Fibroblast of skin of back (primary cell): ENCODE results near the gene USP9X.
"Not testable (repeated sequence)": the region's sequence is repeated elsewhere in the genome, so short reads cannot be mapped to it uniquely, and the experiment has no call there.

Experiments
- DNase-seq: peaks from one replicate; pipeline ENCODE4 v3.0.0-alpha.2; 2013

The USP9X gene

DNA sequence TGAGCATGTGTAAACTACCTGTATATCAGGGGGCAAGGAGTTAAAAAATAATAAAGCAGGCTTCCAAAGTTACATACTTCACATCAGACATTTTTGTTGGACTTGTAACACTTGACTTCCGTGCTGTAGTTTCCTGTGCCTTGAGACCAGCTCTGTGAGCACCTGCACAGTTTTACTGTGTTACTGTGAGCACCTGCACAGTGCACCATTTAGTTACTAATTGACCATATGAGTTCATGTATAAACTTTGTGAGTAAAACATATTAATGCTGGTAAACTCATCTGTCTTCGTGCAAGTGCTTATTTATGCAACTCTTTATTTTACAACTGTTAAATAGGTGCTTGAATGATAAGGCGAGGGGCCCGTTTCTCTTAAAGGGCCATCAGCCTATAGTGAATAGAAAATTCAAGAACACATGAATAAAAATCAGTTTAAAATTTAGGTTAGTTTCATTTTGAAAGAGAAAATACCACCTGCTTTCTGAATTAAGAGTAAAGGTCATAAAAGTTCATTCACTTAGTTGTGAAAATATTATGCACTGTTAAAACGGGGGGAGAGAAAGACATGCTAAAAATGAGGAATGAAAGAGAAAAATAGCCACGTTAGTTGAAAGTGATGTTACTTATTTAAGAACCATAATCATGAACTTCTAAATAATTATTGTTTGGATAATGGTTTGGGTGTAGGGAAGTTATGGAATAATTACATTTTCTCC lies 42.4 kb downstream of the USP9X start:
- no peak for DNase-seq

GRCh38 chrX:41128955-41129354 lies 43.7 kb downstream of the USP9X start:
- no peak for DNase-seq

DNA sequence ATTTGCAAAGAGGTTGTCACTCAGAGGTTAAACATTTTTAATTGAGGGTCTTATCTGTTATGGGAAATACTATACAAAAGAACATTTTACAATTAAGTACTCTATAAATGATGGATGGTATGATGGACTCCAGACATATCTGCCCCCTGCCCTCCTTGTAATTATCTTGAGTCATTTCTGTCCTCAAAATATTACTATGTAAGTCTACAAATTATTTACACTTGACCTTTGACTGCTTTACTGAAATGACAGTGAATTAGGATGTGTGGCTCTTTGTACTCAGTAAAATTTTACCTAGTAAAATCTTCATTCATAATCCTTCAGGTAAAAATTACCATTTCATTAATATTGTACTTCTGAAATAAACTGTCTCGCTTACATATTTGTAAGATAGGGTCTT lies 46.5 kb downstream of the USP9X start:
- DNase-seq, result no peak

GRCh38 chrX:41133551-41133950 lies 48.3 kb downstream of the USP9X start:
- DNase-seq, result no peak

- peak; percentile 2 for DNase-seq
These were observed 52.3 kb downstream of the USP9X start for GRCh38 chrX:41137589-41137988.

DNA sequence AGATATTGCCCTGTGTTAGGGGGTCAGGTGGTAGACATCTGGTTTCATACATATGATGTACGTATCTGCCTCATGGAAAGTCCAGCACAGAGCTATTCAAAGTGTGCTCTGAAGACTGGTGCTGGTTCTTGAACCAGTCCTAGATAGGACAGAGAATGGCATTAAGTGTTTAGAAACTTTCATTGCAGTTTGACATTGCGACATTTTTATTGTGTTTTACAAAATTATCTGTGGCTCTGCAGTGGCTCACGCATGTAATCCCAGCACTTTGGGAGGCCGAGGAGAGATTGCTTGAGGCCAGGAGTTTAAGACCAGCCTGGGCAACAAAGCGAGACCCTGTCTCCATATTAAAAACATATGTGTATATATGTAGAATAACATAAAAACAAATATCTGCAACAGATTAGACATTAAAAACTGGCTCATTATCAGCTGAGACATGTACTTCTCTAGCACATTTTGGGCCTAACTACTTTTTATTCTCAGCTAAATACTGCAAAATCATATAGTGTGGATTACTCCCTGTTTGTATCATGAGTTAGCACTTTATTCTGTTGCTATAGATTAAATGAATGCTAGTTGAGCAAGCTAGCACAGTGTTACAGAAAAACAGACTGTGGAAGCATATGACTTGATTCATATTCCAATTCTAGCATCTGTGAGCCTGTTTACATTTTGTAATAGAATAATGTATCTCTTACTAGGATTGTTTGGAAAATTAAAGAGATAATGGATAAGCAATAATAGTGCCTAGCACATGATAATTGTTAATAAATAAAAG lies 57.1 kb downstream of the USP9X start:
- no peak for DNase-seq

GRCh38 chrX:41144873-41145272 lies 59.6 kb downstream of the USP9X start:
- DNase-seq, result no peak

- DNase-seq, result peak; percentile 77
These were observed 60.8 kb downstream of the USP9X start for GRCh38 chrX:41145920-41146608.

GRCh38 chrX:41148553-41148952 lies 63.3 kb downstream of the USP9X start:
- peak; percentile 70 for DNase-seq

DNA sequence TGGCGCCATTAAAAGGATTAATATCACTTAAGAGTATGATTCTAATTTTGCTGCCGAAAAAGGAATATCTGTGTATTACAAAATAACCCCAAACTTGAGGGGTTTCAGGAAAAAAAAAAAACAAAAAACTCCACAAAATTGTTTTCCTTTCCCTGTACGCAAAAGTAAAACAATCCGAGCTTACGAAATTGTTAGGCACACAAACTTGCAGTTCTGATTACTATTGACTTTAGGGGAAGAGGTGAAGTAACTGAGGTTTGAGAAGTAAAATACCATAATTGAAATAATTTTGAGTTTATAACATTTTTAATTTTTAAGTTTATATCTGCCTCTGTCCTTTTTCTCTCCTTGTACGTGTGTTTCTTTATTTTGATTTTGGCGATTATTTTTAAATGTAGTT lies 64.8 kb downstream of the USP9X start:
- DNase-seq, result no peak

GRCh38 chrX:41151726-41152125 lies 66.5 kb downstream of the USP9X start:
- DNase-seq, result not testable (repeated sequence)

DNA sequence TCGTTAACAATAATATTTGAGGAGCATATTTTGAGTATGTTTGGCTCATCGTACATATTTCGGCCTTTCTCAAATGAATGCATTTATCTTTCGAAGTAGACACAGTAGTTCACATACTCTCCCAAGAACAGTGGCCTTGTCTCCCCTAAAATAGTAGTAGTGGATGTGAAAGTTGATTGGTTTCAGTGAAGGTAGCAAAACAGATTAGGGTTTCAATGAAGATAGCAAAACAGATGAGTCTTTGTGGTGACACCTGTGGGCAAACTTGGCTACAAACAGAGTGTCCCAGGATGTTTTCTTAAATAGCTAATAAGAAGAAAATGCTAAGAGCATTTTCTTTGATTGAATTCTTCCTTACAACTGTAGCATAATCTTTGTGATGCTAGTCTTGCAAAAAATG lies 67.0 kb downstream of the USP9X start:
- no peak for DNase-seq

DNA sequence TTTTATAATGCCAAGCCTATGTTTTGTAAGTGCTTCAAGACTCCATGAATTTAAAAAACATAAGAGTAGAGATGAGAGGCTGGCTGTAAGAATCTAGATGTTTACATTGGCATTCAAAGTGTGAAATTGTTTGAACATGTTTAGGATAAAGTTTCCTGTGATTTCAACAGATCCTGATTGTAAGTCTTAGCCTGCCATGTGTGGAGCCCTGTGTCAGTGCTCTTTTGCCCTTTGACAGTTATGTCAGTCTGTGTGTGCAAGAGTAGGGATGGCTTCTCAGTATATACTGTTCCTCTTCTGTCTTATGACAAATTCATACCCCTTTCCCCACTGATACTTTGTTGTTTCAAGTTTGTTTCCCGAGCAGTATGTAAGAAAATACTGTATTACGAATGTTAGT lies 68.2 kb downstream of the USP9X start:
- DNase-seq, result peak; percentile 5

- no peak for DNase-seq
These were observed 68.7 kb downstream of the USP9X start for GRCh38 chrX:41153957-41154356.

DNA sequence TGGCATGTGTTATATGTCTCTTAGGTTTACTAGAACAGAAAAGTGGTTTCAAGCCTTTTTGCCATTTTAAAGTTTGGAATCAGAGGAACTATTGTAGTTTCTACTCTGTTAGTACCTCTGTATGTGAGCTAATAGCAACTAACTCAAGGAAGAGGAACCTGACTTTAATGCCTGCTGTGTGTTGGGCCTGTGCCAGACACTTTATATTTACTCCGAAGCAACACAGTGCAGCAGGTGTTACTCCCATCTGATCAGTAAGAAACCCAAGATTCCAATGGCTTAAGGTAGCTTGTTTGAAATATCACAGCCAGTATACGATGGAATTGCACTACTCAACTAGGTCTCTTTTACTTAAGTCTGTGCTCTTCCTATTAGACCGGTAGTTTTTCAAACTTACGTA lies 79.2 kb downstream of the USP9X start:
- DNase-seq, result no peak

DNA sequence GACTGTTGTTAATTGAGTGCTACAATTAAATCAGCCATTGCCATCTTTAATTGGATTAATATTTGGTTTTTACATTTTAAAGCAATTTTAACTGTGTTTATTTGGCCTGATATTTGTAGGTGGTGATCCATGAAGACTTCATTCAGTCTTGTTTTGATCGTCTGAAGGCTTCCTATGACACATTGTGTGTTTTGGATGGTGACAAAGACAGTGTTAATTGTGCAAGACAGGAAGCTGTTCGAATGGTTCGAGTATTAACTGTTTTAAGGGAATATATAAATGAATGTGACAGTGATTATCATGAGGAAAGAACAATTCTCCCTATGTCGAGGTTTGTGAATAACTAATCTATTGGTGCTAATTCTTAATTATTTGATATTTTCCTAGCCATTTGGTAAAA lies 82.6 kb downstream of the USP9X start:
- no peak for DNase-seq

DNA sequence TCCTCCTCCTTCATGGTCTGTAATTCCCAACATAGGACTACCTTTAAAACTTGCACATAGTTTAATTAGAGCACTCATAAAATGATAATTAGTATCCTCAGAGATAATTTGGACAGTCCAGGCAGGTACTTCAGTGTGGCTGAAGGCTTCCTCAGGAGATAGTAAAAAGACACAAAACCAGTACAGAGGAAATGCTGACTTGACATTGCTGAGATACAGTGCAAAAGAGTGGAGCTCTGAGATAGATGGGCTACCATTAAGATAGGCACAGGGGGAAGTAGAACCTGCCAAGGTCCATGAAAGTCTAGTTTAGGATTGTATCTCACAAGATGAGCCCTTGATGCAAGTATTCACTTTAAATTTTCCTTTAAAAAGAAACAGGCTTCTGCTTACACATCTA lies 91.0 kb downstream of the USP9X start:
- no peak for DNase-seq

- DNase-seq, result no peak
These were observed 92.1 kb downstream of the USP9X start for GRCh38 chrX:41177297-41177696.

DNA sequence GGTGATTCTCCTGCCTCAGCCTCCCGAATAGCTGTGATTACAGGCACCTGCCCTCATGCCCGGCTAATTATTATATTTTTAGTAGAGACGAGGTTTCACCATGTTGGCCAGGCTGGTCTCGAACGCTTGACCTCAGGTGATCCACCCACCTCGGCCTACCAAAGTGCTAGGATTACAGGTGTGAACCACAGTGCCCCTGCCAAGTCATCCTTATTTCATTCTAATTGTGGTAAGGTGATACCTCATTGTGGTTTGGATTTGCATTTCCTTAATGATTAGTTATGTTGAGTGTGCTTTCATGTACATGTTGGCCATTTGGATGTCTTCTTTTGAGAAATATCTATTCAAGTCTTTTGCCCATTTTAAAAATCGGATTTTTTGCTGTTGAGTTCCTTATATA lies 93.0 kb downstream of the USP9X start:
- DNase-seq, result no peak

DNA sequence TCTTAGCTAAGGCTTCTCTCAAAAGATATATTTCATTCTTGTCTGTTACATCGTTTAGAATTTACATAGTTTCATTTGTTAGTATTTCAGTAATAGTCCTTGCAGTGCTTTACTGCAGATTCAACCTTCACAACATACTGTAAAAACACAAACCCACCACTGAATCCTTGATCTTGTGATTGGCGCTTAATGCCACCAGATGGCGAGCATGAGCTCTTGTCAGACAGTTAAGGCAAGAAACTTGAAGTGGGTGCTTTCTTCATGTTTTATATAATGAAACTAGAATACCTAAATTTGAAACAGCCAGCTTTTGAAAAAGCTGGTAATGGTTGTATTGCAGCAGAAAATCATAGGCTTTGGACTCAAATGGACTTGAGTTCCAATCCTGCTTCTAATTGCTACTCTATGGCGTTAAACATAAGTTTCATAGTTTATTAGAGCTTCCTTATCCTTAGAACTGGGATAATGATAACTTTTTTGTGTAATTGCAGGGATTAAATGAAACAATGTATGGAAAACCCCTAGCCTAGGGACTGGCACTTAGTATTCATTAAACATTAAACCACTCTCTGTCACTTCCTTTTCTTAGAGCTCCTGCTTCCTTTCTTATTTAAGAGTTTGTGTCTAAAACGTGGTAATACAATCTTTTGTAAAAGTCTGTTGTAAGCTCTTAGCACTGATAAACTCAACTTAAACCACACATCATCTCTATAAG lies 95.1 kb downstream of the USP9X start:
- DNase-seq, result peak; percentile 52

DNA sequence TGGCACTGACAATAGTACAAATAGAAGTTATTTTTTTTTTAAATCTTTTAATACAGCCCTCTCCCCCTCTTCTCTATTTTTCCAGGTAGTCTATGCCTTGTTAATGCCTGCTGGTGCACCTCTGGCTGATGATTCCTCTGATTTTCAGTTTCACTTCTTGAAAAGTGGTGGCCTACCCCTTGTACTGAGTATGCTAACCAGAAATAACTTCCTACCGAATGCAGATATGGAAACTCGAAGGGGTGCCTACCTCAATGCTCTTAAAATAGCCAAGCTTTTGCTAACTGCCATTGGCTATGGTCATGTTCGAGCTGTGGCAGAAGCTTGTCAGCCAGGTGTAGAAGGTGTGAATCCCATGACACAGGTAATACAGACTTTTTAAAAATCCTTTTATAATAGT lies 99.1 kb downstream of the USP9X start:
- no peak for DNase-seq

GRCh38 chrX:41186946-41187345 lies 101.7 kb downstream of the USP9X start:
- DNase-seq, result not testable (repeated sequence)

DNA sequence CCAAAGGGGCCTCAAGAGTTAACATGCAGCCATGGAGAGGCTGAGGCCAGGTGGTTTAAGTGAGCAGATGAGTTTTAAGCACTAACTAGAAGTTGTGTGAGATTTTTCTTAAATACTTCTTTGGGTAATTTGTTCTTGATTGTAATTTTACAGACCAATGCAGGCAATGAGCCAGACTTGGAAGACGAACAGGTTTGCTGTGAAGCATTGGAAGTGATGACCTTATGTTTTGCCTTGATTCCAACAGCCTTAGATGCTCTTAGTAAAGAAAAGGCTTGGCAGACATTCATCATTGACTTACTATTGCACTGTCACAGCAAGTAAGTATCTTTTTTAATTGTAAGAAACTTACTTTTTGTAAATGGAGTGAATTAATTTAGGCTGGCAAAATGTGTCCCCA lies 103.9 kb downstream of the USP9X start:
- no peak for DNase-seq
